ENCODE measurements around the gene SOS2. TPM values are rescaled to one million over a fixed set of nuclear protein-coding genes. Genes with fewer than 3 reads are reported as not detected.

The SOS2 gene
- polyA plus RNA-seq, 1 donor from 2014 or later: 25.9 TPM

DNA sequence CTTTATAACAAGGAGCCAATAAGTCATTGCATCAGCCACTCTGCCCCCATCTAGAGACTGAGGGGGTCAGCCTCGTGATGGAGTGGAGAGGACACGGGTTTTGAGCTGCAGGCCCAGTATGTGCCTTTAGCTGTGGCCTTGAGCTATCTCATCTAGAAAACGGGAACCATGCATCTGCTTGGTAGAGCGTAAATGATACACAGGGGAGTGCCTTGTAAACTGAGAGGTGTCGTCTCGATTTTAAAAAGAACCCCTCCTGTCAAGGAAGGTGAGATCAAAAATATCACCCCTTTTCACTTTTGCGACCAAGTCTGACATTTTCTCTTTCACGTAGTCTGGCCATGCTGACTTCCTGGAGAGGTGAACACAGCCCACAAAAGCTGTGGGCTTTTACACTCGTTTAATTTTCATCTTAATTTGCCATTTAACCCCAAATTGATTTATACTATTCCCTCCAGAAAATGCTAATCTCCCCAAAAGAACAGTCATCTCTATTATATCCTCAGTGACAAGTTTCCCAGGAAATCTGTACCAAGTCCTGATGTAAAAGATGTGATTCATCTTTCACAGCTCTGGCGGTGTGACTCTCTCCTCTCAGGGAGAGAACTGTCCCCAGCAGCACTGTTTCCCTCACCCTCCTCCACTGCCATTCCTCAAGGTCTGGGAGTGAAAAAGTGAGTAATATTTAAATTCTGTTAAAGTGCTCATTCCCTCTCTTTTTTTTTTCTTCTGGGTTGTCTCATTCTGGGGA is 145.6 kb downstream of the SOS2 start:
- Histone ChIP-seq H3K36me3 (ENCODE audit: insufficient read depth, low read length) (no peaks in the 10 kb centered on the region), H3K27me3 (ENCODE audit: insufficient read depth, low read depth, low read length) (no peaks in the 10 kb centered on the region), H3K79me2 (replicated peaks; ENCODE audit: insufficient read depth, low read length) (no peaks in the 10 kb centered on the region), H3K9me2 (ENCODE audit: insufficient read depth, low read length) (no peaks in the 10 kb centered on the region), H3K4me3 (ENCODE audit: low read length) (no peak overlapping the region), H3F3A (ENCODE audit: insufficient read depth, low read length, poor library complexity, severe bottlenecking) (no peaks in the 10 kb centered on the region), H3K4me2 (ENCODE audit: low read length) (no peak overlapping the region), H3K9ac (ENCODE audit: low read length) (no peak overlapping the region), H3K9me3 (ENCODE audit: low read length) (no peaks in the 10 kb centered on the region), H2AFZ (ENCODE audit: low read depth, low read length) (no peak overlapping the region), H3K27ac (ENCODE audit: low read length) (no peak overlapping the region), H4K20me1 (ENCODE audit: insufficient read depth) (no peaks in the 10 kb centered on the region)
- TF ChIP-seq RAD21 (conservative IDR thresholded peaks at IDR 0.05) (no peak), SMC3 (conservative IDR thresholded peaks at IDR 0.05; ENCODE audit: poor library complexity) (no peak), TAF1 (IDR thresholded peaks at IDR 0.05; ENCODE audit: low read depth) (no peak), POLR2AphosphoS5 (IDR thresholded peaks at IDR 0.05) (no peak), EP300 (conservative IDR thresholded peaks at IDR 0.05; ENCODE audit: poor library complexity, severe bottlenecking) (no peak), CTCF (IDR thresholded peaks at IDR 0.05; ENCODE audit: poor library complexity, severe bottlenecking) (no peak)
- TF ChIP-seq, protein P1, sequence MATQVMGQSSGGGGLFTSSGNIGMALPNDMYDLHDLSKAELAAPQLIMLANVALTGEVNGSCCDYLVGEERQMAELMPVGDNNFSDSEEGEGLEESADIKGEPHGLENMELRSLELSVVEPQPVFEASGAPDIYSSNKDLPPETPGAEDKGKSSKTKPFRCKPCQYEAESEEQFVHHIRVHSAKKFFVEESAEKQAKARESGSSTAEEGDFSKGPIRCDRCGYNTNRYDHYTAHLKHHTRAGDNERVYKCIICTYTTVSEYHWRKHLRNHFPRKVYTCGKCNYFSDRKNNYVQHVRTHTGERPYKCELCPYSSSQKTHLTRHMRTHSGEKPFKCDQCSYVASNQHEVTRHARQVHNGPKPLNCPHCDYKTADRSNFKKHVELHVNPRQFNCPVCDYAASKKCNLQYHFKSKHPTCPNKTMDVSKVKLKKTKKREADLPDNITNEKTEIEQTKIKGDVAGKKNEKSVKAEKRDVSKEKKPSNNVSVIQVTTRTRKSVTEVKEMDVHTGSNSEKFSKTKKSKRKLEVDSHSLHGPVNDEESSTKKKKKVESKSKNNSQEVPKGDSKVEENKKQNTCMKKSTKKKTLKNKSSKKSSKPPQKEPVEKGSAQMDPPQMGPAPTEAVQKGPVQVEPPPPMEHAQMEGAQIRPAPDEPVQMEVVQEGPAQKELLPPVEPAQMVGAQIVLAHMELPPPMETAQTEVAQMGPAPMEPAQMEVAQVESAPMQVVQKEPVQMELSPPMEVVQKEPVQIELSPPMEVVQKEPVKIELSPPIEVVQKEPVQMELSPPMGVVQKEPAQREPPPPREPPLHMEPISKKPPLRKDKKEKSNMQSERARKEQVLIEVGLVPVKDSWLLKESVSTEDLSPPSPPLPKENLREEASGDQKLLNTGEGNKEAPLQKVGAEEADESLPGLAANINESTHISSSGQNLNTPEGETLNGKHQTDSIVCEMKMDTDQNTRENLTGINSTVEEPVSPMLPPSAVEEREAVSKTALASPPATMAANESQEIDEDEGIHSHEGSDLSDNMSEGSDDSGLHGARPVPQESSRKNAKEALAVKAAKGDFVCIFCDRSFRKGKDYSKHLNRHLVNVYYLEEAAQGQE (IDR thresholded peaks at IDR 0.05; ENCODE audit: borderline replicate concordance): no peak

GRCh38 chr14:50084666-50085065 is 146.7 kb downstream of the SOS2 start:
- Histone ChIP-seq H3K36me3 (ENCODE audit: insufficient read depth, low read length) (no peaks in the 10 kb centered on the region), H3K79me2 (replicated peaks; ENCODE audit: insufficient read depth, low read length) (no peaks in the 10 kb centered on the region), H2AFZ (ENCODE audit: low read depth, low read length) (no peak overlapping the region), H3K4me2 (ENCODE audit: low read length) (no peak overlapping the region), H3F3A (ENCODE audit: insufficient read depth, low read length, poor library complexity, severe bottlenecking) (no peaks in the 10 kb centered on the region), H3K27ac (ENCODE audit: low read length) (no peak overlapping the region), H3K9me2 (ENCODE audit: insufficient read depth, low read length) (no peaks in the 10 kb centered on the region), H3K4me3 (ENCODE audit: low read length) (no peak overlapping the region), H3K9ac (ENCODE audit: low read length) (no peak overlapping the region), H3K9me3 (ENCODE audit: low read length) (no peaks in the 10 kb centered on the region), H4K20me1 (ENCODE audit: insufficient read depth) (no peaks in the 10 kb centered on the region), H3K27me3 (ENCODE audit: insufficient read depth, low read depth, low read length) (no peaks in the 10 kb centered on the region)
- TF ChIP-seq SMC3 (conservative IDR thresholded peaks at IDR 0.05; ENCODE audit: poor library complexity) (no peak), MXI1 (conservative IDR thresholded peaks at IDR 0.05; ENCODE audit: poor library complexity, severe bottlenecking) (no peak), EP300 (conservative IDR thresholded peaks at IDR 0.05; ENCODE audit: poor library complexity, severe bottlenecking) (no peak), CTCF (IDR thresholded peaks at IDR 0.05; ENCODE audit: poor library complexity, severe bottlenecking) (no peak), TAF1 (IDR thresholded peaks at IDR 0.05; ENCODE audit: low read depth) (no peak), EZH2 (IDR thresholded peaks at IDR 0.05; ENCODE audit: borderline replicate concordance, insufficient read depth, low read length, poor library complexity, severe bottlenecking) (no peak), POLR2AphosphoS5 (IDR thresholded peaks at IDR 0.05) (no peak), RAD21 (conservative IDR thresholded peaks at IDR 0.05) (no peak)
- TF ChIP-seq, protein P1 (IDR thresholded peaks at IDR 0.05; ENCODE audit: borderline replicate concordance): no peak

Data from neural cell (in vitro differentiated cells).